ENCODE measurements around the gene TAS2R43. TPM values are rescaled to one million over a fixed set of nuclear protein-coding genes. Genes with fewer than 3 reads are reported as not detected.
"Not testable (repeated sequence)": the region's sequence is repeated elsewhere in the genome, so short reads cannot be mapped to it uniquely, and the experiment has no call there.

TAS2R43 gene
- total and polyA plus RNA-seq, 2 experiments from 2014 or later: 0.69 to 2.6 TPM

DNA sequence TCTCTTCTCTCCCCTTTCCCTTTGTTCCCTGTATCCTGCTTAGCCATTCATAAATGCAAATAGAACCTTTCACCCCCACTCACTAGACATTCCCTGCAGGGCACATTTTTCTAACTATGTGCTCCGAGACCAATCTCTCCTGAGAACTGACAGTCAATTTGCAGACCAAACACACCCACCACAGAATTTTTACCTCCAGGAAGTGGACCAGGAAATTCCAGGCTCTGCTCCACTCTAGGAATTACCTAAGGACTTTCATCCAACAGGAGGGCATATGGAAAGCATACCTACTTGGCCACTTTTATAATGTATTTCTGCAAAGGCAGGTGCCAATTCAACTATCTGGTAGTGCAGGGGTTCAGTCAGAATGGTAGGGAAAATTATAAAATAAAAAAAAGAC lies 21.1 kb downstream of the TAS2R43 start:
- Histone ChIP-seq H3K27me3 (no peaks in the 10 kb centered on the region), H3K36me3 (replicated peaks; ENCODE audit: insufficient read depth, low read depth) (no peaks in the 10 kb centered on the region), H3K4me2 (peak overlapping the region; percentile 61), H3K4me1 (ENCODE audit: insufficient read depth) (no peaks in the 10 kb centered on the region), H2AFZ (no peak overlapping the region), H3K9me3 (ENCODE audit: low read depth) (no peaks in the 10 kb centered on the region), H3K9me2 (replicated peaks; ENCODE audit: insufficient read depth) (no peaks in the 10 kb centered on the region), H3K27ac (no peak overlapping the region), H3K79me2 (peaks cover 2% of the 10 kb centered on the region), H3K4me3 (no peak overlapping the region), H4K20me1 (ENCODE audit: insufficient read depth, poor library complexity, severe bottlenecking) (peaks cover 4% of the 10 kb centered on the region)
- whole genome bisulfite sequencing (ENCODE audit: low lambda C conversion rate, missing lambda C conversion rate): 40% methylated on average over 1 of the region's 1 CpG
- TF ChIP-seq EZH2phosphoT487 (IDR thresholded peaks at IDR 0.05; ENCODE audit: low read depth, severe bottlenecking, unreplicated experiment): no peak
- TF ChIP-seq EZH2 (IDR thresholded peaks at IDR 0.05; ENCODE audit: borderline replicate concordance): no peak
- TF ChIP-seq, protein P1, sequence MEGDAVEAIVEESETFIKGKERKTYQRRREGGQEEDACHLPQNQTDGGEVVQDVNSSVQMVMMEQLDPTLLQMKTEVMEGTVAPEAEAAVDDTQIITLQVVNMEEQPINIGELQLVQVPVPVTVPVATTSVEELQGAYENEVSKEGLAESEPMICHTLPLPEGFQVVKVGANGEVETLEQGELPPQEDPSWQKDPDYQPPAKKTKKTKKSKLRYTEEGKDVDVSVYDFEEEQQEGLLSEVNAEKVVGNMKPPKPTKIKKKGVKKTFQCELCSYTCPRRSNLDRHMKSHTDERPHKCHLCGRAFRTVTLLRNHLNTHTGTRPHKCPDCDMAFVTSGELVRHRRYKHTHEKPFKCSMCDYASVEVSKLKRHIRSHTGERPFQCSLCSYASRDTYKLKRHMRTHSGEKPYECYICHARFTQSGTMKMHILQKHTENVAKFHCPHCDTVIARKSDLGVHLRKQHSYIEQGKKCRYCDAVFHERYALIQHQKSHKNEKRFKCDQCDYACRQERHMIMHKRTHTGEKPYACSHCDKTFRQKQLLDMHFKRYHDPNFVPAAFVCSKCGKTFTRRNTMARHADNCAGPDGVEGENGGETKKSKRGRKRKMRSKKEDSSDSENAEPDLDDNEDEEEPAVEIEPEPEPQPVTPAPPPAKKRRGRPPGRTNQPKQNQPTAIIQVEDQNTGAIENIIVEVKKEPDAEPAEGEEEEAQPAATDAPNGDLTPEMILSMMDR (IDR thresholded peaks at IDR 0.05; ENCODE audit: poor library complexity): no peak
- no peak for DNase-seq (ENCODE audit: low spot score)

DNA sequence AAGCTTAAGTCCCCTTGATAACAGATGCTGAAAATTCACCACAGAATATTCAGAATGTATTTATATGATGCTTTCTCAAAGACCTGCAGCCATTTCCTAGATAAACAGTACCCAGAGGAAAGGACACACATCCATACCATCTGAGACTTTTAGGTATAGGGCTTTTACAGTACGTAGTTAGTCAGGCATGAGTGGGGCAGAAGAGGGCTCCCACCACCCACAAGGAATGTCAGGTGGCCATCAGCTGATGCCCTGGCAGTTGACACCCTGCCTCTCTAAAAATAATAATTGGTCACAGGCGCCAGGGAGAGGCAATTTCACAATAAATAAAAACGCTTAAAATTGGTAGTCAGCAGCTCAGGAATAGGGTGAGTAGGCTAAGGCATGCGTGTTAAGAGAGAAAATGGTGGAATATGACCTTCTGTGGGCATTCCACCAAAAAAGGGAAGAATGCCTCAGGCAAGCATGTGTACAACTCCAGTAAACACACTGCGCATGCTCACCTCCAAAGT lies 22.2 kb downstream of the TAS2R43 start:
- H3K4me3 ChIP-seq: no peak overlapping the region
- peak overlapping the region; percentile 5 for H3K27ac ChIP-seq
- H3K27me3 ChIP-seq: no peaks in the 10 kb centered on the region
- no peak overlapping the region for H2AFZ ChIP-seq
- 91% methylated on average over 5 of the region's 5 CpGs for WGBS (ENCODE audit: low lambda C conversion rate, missing lambda C conversion rate)
- DNase-seq (ENCODE audit: low spot score): no peak
- peaks cover 2% of the 10 kb centered on the region for H3K79me2 ChIP-seq
- peaks cover 4% of the 10 kb centered on the region for H4K20me1 ChIP-seq (ENCODE audit: insufficient read depth, poor library complexity, severe bottlenecking)
- H3K4me2 ChIP-seq: no peak overlapping the region
- no peaks in the 10 kb centered on the region for H3K36me3 ChIP-seq (replicated peaks; ENCODE audit: insufficient read depth, low read depth)
- no peaks in the 10 kb centered on the region for H3K9me3 ChIP-seq (ENCODE audit: low read depth)
- TF ChIP-seq EZH2phosphoT487 (IDR thresholded peaks at IDR 0.05; ENCODE audit: low read depth, severe bottlenecking, unreplicated experiment): no peak
- TF ChIP-seq EZH2 (IDR thresholded peaks at IDR 0.05; ENCODE audit: borderline replicate concordance): no peak
- TF ChIP-seq, protein P1 (IDR thresholded peaks at IDR 0.05; ENCODE audit: poor library complexity): no peak
- H3K9me2 ChIP-seq (replicated peaks; ENCODE audit: insufficient read depth): no peaks in the 10 kb centered on the region
- no peaks in the 10 kb centered on the region for H3K4me1 ChIP-seq (ENCODE audit: insufficient read depth)

DNA sequence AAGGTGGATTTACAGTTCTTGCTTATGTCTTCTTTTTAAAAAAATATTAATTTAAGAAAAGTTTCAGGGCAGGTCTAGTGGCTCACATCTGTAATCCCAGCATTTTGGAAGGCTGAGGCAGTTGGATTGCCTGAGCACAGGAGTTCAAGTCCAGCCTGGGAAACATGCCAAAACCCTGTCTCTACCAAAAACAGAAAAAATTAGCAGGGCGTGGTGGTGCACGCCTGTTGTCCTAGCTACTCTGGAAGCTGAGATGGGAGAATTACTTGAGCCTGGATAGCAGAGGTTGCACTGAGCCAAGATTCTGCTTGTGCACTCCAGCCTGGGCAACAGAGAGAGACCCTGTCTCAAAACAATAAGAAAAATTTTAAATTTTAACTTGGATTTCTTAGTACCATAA lies 24.6 kb downstream of the TAS2R43 start:
- Histone ChIP-seq H3K9me3 (ENCODE audit: low read depth) (no peaks in the 10 kb centered on the region), H3K4me1 (ENCODE audit: insufficient read depth) (no peaks in the 10 kb centered on the region), H3K4me2 (no peak overlapping the region), H3K36me3 (replicated peaks; ENCODE audit: insufficient read depth, low read depth) (no peaks in the 10 kb centered on the region), H3K4me3 (no peak overlapping the region), H3K27ac (no peak overlapping the region), H3K27me3 (no peaks in the 10 kb centered on the region), H4K20me1 (ENCODE audit: insufficient read depth, poor library complexity, severe bottlenecking) (peaks cover 4% of the 10 kb centered on the region), H2AFZ (no peak overlapping the region), H3K9me2 (replicated peaks; ENCODE audit: insufficient read depth) (no peaks in the 10 kb centered on the region), H3K79me2 (peaks cover 14% of the 10 kb centered on the region)
- no peak for DNase-seq (ENCODE audit: low spot score)
- TF ChIP-seq EZH2phosphoT487 (IDR thresholded peaks at IDR 0.05; ENCODE audit: low read depth, severe bottlenecking, unreplicated experiment) (no peak), EZH2 (IDR thresholded peaks at IDR 0.05; ENCODE audit: borderline replicate concordance) (no peak)
- TF ChIP-seq, protein P1 (IDR thresholded peaks at IDR 0.05; ENCODE audit: poor library complexity): no peak
- 89% methylated on average over 2 of the region's 2 CpGs for WGBS (ENCODE audit: low lambda C conversion rate, missing lambda C conversion rate)

DNA sequence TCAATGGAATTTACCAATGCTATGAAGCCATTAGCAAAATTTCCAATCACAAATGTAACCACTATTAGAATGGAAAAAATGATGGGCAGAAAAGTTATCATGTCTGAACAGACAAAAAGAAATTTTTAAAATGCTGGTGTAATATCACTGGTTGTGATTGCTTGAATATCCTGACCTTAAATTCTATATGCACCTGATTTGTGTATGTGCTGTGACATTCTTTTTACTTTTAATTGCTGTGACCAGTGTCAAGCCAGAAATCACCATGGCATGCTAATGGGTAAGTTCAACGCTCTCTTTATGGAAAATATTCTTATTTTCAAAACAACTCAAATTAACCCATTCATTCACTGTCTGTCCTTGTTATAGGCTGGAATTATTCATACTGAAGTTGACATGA lies 29.9 kb downstream of the TAS2R43 start, which contains the start of gene TAS2R46:
TAS2R46 (minus strand) TSS at position 101 of the 400 bp plus-strand sequence; CDS start at position 101, 0 bp downstream.
- WGBS (ENCODE audit: low lambda C conversion rate, missing lambda C conversion rate): 95% methylated on average over 1 of the region's 1 CpG
- not testable (repeated sequence) for H3K27ac ChIP-seq; H3K36me3 ChIP-seq (replicated peaks; ENCODE audit: insufficient read depth, low read depth); H3K9me3 ChIP-seq (ENCODE audit: low read depth); H3K4me3 ChIP-seq; H3K4me2 ChIP-seq; H3K9me2 ChIP-seq (replicated peaks; ENCODE audit: insufficient read depth); DNase-seq (ENCODE audit: low spot score); H2AFZ ChIP-seq; H3K27me3 ChIP-seq; H3K4me1 ChIP-seq (ENCODE audit: insufficient read depth); H4K20me1 ChIP-seq (ENCODE audit: insufficient read depth, poor library complexity, severe bottlenecking)
- peaks cover 18% of the 10 kb centered on the region for H3K79me2 ChIP-seq

All from hepatocyte (in vitro differentiated cells).